VCaP (cell line): ENCODE data around the gene FKBP8.
A peak's percentile ranks its signal among the peaks of the same experiment; 100 is the strongest.

Source experiments
- H3K27ac ChIP-seq: fragments of 450-650 bp; 2 replicates; pipeline ENCODE4 v1.5.1; 2017
- CTCF ChIP-seq: fragments of 450-650 bp; conservative IDR thresholded peaks from 2 replicates; pipeline ENCODE4 v1.5.1; 2017; ENCODE audit warnings: mild to moderate bottlenecking, moderate library complexity

The FKBP8 gene

GRCh38 chr19:18557411-18558201 lies 14.2 kb upstream of the FKBP8 start, which contains the start of gene KXD1:
TSS of gene KXD1 (plus strand) at chr19:18557870. CDS start at chr19:18562057, 4,187 bp downstream.
- no peak for TF ChIP-seq CTCF
- peak within 1 kb of the TSS; percentile 83 for H3K27ac ChIP-seq

- peak overlapping the region; percentile 13; the same call in 1 of the 2 replicates for H3K27ac ChIP-seq
- TF ChIP-seq CTCF = no peak
These were observed 8.3 kb upstream of the FKBP8 start for GRCh38 chr19:18551631-18552030.

GRCh38 chr19:18543814-18544475 lies 572 bp upstream of the FKBP8 start:
- peak; percentile 20; the same call in 1 of the 2 replicates for TF ChIP-seq CTCF
- peak overlapping the region; percentile 81 for H3K27ac ChIP-seq

- no peak for TF ChIP-seq CTCF
- peak overlapping the region; percentile 81 for H3K27ac ChIP-seq
These were observed 1.1 kb downstream of the FKBP8 start for GRCh38 chr19:18541992-18542940.

GRCh38 chr19:18541258-18541991 lies 1.9 kb downstream of the FKBP8 start:
- H3K27ac ChIP-seq = peak overlapping the region; percentile 81; the same call in 1 of the 2 replicates
- TF ChIP-seq CTCF = no peak

- peak overlapping the region; percentile 24; the same call in 1 of the 2 replicates for H3K27ac ChIP-seq
These were observed 3.2 kb downstream of the FKBP8 start for GRCh38 chr19:18540200-18540599.

- TF ChIP-seq CTCF = no peak
- H3K27ac ChIP-seq = peak overlapping the region; percentile 24; the same call in 1 of the 2 replicates
These were observed 4.0 kb downstream of the FKBP8 start for GRCh38 chr19:18539372-18539771.
